Sigmoid colon (tissue), 4 donors: ENCODE measurements around the gene STXBP4.

Source experiments
- CTCF ChIP-seq, 4 experiments: fragments of 450-650 bp in 3 of 4; fragments of 200-600 bp in 1 of 4; IDR thresholded peaks; one replicate each; pipeline ENCODE4 v1.5.1; 2016 to 2019; ENCODE audit warnings: antibody characterized with exemption in 4 of 4, mild to moderate bottlenecking in 3 of 4, moderate library complexity in 2 of 4
- POLR2AphosphoS5 ChIP-seq, 4 donors: sonication (generic); formaldehyde crosslinking; IDR thresholded peaks; one replicate each; pipeline ENCODE4 v1.6.1; 2017; ENCODE audit warnings: antibody characterized with exemption in 4 of 4

GRCh38 chr17:54991567-54991966, 23.0 kb downstream of the STXBP4 start:
- TF ChIP-seq POLR2AphosphoS5 (IDR thresholded peaks at IDR 0.05) (no peak), CTCF (IDR thresholded peaks at IDR 0.05) (no peak)
